NCI-H1694 treated with DMSO at 0.1 percent for 48 hours (cell line): Measurements from ENCODE around the gene STEAP3.
A peak's percentile ranks its signal among the peaks of the same experiment; 100 is the strongest.

Experiments
- DNase-seq: peaks from one replicate; lab custom pipeline; 2025; lab: John Stamatoyannopoulos, UW

Gene STEAP3

GRCh38 chr2:119223521-119224390, at the start of gene STEAP3:
Gene STEAP3 (plus strand): TSS chr2:119223834. CDS start chr2:119231013, 7,179 bp downstream.
- DNase-seq, result no peak

GRCh38 chr2:119174216-119174992, 49.2 kb upstream of the STEAP3 start:
- DNase-seq, result peak; percentile 72

- no peak for DNase-seq
These were observed 48.7 kb upstream of the STEAP3 start for GRCh38 chr2:119174993-119175347.

GRCh38 chr2:119175517-119175916, 48.1 kb upstream of the STEAP3 start:
- no peak for DNase-seq

GRCh38 chr2:119177171-119177837, 46.3 kb upstream of the STEAP3 start:
- peak; percentile 14 for DNase-seq

GRCh38 chr2:119177838-119178190, 45.8 kb upstream of the STEAP3 start:
- DNase-seq, result no peak

- no peak for DNase-seq
These were observed 44.9 kb upstream of the STEAP3 start for GRCh38 chr2:119178776-119179175.

GRCh38 chr2:119179202-119179601, 44.4 kb upstream of the STEAP3 start:
- DNase-seq, result peak; percentile 93

- DNase-seq, result no peak
These were observed 43.6 kb upstream of the STEAP3 start for GRCh38 chr2:119179991-119180390.

GRCh38 chr2:119180892-119181291, 42.7 kb upstream of the STEAP3 start:
- DNase-seq, result no peak

GRCh38 chr2:119181391-119181790, 42.2 kb upstream of the STEAP3 start:
- no peak for DNase-seq

GRCh38 chr2:119181791-119182445, 41.7 kb upstream of the STEAP3 start:
- DNase-seq, result peak; percentile 87

- no peak for DNase-seq
These were observed 39.1 kb upstream of the STEAP3 start for GRCh38 chr2:119184512-119184911.

GRCh38 chr2:119190321-119191111, 33.1 kb upstream of the STEAP3 start:
- DNase-seq, result no peak

GRCh38 chr2:119192893-119193292, 30.7 kb upstream of the STEAP3 start:
- DNase-seq, result no peak

- DNase-seq, result no peak
These were observed 28.6 kb upstream of the STEAP3 start for GRCh38 chr2:119195001-119195400.

GRCh38 chr2:119195887-119196286, 27.7 kb upstream of the STEAP3 start:
- DNase-seq, result no peak

- DNase-seq, result no peak
These were observed 27.1 kb upstream of the STEAP3 start for GRCh38 chr2:119196301-119197125.

GRCh38 chr2:119197126-119197405, 26.6 kb upstream of the STEAP3 start:
- no peak for DNase-seq

GRCh38 chr2:119197529-119198239, 25.9 kb upstream of the STEAP3 start:
- no peak for DNase-seq
